Activated naive CD4-positive, alpha-beta T cell treated with anti-CD3 and anti-CD28 coated beads for 36 hours (primary cell): ENCODE data around the gene FREM2. TPM values are rescaled to one million over a fixed set of nuclear protein-coding genes. Genes with fewer than 3 reads are reported as not detected.

Experiments
- CTCF ChIA-PET: fragments of 350-600 bp; sonication (Branson Sonifier 250); formaldehyde crosslinking; loops from one replicate; lab custom pipeline; 2021; ENCODE audit warnings: antibody characterized with exemption; lab: Charles Lee
- DNase-seq: peaks from one replicate; pipeline ENCODE4 v3.0.0-alpha.2; 2020
- H3K27ac Mint-ChIP-seq: one replicate; pipeline ENCODE4 v1.8.0; 2021; ENCODE audit warnings: mild to moderate bottlenecking, mixed read lengths
- H3K27me3 Mint-ChIP-seq: one replicate; pipeline ENCODE4 v1.8.0; 2021; ENCODE audit warnings: low read depth, mixed read lengths
- H3K36me3 Mint-ChIP-seq: one replicate; pipeline ENCODE4 v1.8.0; 2021; ENCODE audit warnings: low read depth, mixed read lengths
- H3K4me1 Mint-ChIP-seq: one replicate; pipeline ENCODE4 v1.8.0; 2021; ENCODE audit warnings: low read depth, mixed read lengths
- H3K4me3 Mint-ChIP-seq: one replicate; pipeline ENCODE4 v1.8.0; 2021; ENCODE audit warnings: mild to moderate bottlenecking, moderate library complexity, mixed read lengths
- H3K9me3 Mint-ChIP-seq: one replicate; pipeline ENCODE4 v1.8.0; 2021; ENCODE audit warnings: mixed read lengths
- intact Hi-C: fragments of 100-400 bp; cut with micrococcal nuclease; formaldehyde crosslinking; loops from one replicate; pipeline ENCODE4 v1.15.1; 2023
- total RNA-seq, 2 experiments: library from RNA; stranded (reverse); gene quantifications; one replicate each; pipeline ENCODE4 v1.2.3, GENCODE V29; 2021

Gene FREM2
- total RNA-seq, 2 experiments from 2014 or later: not detected

DNA sequence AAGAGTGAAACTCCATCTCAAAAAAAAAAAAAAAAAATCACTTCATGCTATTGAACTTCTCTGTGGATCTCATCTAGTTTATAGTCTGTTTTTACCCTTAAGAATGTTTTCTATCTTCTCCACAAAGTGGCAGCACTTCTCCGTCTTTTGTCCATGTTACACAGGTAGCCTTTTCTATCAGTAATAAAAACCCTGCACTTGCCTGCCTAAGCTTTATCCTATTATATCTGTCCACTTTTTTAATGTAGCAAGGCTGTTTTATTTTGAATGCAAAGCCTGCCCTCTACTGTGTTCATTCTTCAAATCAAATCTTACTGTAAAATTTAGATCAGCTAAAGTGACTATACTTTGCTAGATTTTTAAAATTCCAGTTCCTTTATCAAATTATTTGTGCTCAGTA is 179.8 kb downstream of the FREM2 start:
- intact Hi-C loops: no loop called here
- H3K9me3 Mint-ChIP-seq: no peaks in the 10 kb centered on the region
- no peaks in the 10 kb centered on the region for H3K36me3 Mint-ChIP-seq
- no peaks in the 10 kb centered on the region for H3K4me1 Mint-ChIP-seq
- no peak overlapping the region for H3K27ac Mint-ChIP-seq
- H3K4me3 Mint-ChIP-seq: no peak overlapping the region
- DNase-seq: no peak
- CTCF ChIA-PET: interaction anchor here (0.7 to 1.0 kb wide), 2 partner anchors 10 to 71 kb away, joined by 3 to 6 read pairs; no protein-coding TSS in a partner anchor
- peaks cover 11% of the 10 kb centered on the region for H3K27me3 Mint-ChIP-seq

DNA sequence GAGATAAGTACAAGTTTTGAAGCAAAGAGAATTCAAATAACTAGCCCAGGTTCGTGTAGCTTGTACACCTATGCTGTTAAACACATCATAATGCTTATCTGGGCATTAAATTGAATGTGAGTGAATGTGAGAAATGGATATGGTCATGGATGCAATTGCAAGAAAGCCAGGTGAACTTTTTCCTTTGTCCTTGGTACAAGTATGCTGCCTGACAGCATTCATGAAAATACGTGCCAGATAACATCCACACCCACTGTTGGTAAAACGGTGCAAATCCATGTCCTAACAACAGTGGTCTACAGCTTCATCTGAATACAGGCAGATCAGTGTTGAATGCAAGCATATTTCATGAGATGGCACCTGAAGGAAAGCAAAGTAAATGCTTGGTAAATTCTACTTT is 181.5 kb downstream of the FREM2 start:
- CTCF ChIA-PET: no interaction called here
- Mint-ChIP-seq H3K27ac (no peak overlapping the region), H3K9me3 (no peaks in the 10 kb centered on the region), H3K27me3 (peaks cover 15% of the 10 kb centered on the region), H3K4me3 (no peak overlapping the region), H3K36me3 (no peaks in the 10 kb centered on the region), H3K4me1 (no peaks in the 10 kb centered on the region)
- intact Hi-C loops: no loop called here
- no peak for DNase-seq

DNA sequence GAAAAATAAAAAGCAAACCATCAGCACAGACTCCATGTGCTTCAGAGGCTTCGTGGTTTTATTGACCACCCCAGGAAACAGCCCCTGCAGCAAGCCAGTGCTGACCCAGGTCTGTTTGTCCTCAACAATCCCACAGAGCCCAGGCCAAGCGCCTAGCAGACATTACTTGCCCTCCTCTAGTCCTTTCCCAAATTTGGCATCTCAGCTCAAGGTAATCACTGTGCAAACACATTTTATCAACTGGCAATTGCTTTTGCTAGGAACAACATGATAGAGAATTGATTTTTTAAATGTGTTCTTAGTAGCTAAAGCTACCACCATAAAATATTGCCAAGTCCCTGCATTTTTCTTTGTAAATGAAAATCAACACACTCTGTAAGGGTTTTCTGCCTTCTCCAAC is 182.0 kb downstream of the FREM2 start:
- no peaks in the 10 kb centered on the region for H3K36me3 Mint-ChIP-seq
- intact Hi-C loops: no loop called here
- CTCF ChIA-PET: no interaction called here

DNA sequence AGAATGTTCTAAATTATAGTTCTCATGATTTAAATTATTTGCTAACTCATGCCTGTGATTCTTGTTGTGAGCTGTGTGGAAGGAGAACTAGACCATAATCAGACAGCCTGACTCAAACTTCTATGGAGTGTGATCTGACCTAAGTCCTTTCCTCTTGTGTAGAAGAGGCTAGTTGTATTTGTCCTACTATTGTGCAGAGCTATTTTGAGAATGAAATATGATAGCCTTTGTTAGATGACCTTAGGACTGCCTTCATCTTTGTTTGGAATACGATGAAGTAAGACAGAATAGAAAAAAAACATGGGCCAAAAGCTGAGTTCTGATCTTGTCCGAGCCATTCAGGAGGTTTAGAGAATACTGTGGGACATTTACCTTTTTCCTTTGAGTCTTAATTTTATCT is 184.4 kb downstream of the FREM2 start:
- H3K36me3 Mint-ChIP-seq: no peaks in the 10 kb centered on the region
- intact Hi-C loops: no loop called here
- CTCF ChIA-PET: interaction anchor here (1.7 kb wide), 1 partner anchor 8 kb away, joined by 4 read pairs; no protein-coding TSS in a partner anchor
- H3K4me3 Mint-ChIP-seq: no peak overlapping the region
- no peaks in the 10 kb centered on the region for H3K9me3 Mint-ChIP-seq
- no peak for DNase-seq
- no peaks in the 10 kb centered on the region for H3K4me1 Mint-ChIP-seq
- peaks cover 14% of the 10 kb centered on the region for H3K27me3 Mint-ChIP-seq
- no peak overlapping the region for H3K27ac Mint-ChIP-seq

More for the DNA sequence above, 182.0 kb downstream of the FREM2 start:
- Mint-ChIP-seq H3K4me1 (no peaks in the 10 kb centered on the region), H3K4me3 (no peak overlapping the region), H3K9me3 (no peaks in the 10 kb centered on the region), H3K27ac (no peak overlapping the region), H3K27me3 (peaks cover 17% of the 10 kb centered on the region)
- no peak for DNase-seq

DNA sequence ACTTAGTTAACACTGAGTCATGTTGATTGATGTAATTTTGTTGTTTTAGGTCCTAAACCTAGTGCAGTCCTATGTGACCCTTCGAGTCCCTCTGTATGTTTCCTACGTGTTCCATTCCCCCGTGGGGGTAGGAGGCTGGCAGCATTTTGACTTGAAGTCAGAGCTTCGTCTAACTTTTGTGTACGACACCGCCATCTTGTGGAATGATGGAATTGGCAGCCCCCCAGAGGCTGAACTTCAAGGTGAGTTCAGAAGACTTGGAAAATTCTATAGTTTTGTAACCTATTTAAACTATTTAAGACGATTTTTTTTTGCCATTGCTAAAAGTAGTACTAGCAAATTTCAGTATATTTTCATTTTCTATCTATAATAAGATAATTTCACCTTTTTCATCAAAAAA is 185.8 kb downstream of the FREM2 start:
- no peaks in the 10 kb centered on the region for H3K9me3 Mint-ChIP-seq
- H3K4me1 Mint-ChIP-seq: no peaks in the 10 kb centered on the region
- peaks cover 14% of the 10 kb centered on the region for H3K27me3 Mint-ChIP-seq
- intact Hi-C loops: loop anchor here (1.0 to 2.0 kb wide), 2 partner anchors 186 to 1764 kb away; no protein-coding TSS in a partner anchor
- no peaks in the 10 kb centered on the region for H3K36me3 Mint-ChIP-seq
- no peak overlapping the region for H3K27ac Mint-ChIP-seq
- H3K4me3 Mint-ChIP-seq: no peak overlapping the region
- CTCF ChIA-PET: interaction anchor here (0.7 to 2.3 kb wide), 3 partner anchors 9 to 31 kb away, joined by 3 to 11 read pairs (median 3); no protein-coding TSS in a partner anchor
- peak; percentile 66 for DNase-seq

DNA sequence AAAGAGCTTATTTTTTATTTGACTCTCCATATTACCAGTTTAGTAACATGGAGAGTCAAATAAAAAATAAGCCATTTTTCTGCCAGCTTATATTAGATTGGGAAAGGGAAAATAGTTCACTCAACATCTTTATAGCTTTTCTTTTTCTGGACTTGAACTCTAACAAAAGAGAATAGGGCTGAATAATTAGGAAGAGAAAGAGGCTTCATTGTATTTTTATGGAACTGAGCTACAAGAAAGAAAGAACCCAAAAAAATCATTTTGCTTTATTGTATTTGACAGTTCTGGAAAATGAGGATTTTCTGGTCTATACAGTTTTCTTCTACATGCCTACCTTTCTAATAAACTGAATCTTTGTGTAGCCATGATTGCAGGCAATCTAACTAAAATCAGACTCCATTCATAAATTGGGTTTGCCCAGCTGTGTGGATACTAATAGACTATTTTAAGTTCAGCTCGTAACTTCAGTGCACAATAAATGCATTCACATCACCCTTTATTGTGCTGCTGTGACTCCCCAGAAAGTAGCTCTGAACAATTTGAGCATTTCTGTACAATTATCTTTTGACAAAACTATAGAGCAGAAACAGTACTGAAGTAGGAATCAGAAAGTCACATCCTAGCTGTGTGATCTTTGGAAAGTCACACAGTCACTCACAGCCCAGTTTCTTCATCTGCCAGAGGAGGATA is 188.5 kb downstream of the FREM2 start:
- Mint-ChIP-seq H3K36me3 (no peaks in the 10 kb centered on the region), H3K4me1 (no peaks in the 10 kb centered on the region), H3K27me3 (peaks cover 14% of the 10 kb centered on the region), H3K9me3 (no peaks in the 10 kb centered on the region), H3K4me3 (no peak overlapping the region), H3K27ac (no peak overlapping the region)
- DNase-seq: no peak
- CTCF ChIA-PET: interaction anchor here (1.0 kb wide), 1 partner anchor 11 kb away, joined by 3 read pairs; no protein-coding TSS in a partner anchor
- intact Hi-C loops: no loop called here

DNA sequence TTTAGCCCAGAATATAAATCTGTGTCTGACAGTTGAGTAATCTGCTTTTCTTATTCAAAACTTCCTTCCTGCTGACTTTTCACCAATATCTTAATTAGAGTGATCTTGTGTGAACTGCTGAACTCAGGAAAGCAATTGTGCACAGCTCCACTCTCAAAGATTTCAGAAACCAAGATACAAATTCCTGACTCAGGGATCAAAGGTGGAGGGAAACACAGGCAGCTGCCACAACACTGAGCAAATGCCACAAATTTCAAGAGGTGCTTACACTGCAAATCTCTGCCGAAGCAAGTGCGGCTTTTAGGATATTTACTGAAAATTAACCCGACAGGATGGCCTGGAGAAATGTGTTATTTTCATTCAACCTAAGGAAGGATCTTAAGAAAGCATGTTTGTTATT is 192.4 kb downstream of the FREM2 start:
- Mint-ChIP-seq H3K36me3 (no peaks in the 10 kb centered on the region), H3K27me3 (peaks cover 13% of the 10 kb centered on the region), H3K4me3 (no peak overlapping the region), H3K9me3 (no peaks in the 10 kb centered on the region), H3K4me1 (no peaks in the 10 kb centered on the region), H3K27ac (no peak overlapping the region)
- intact Hi-C loops: no loop called here
- CTCF ChIA-PET: interaction anchor here (1.2 kb wide), 1 partner anchor 8 kb away, joined by 4 read pairs; no protein-coding TSS in a partner anchor
- no peak for DNase-seq

DNA sequence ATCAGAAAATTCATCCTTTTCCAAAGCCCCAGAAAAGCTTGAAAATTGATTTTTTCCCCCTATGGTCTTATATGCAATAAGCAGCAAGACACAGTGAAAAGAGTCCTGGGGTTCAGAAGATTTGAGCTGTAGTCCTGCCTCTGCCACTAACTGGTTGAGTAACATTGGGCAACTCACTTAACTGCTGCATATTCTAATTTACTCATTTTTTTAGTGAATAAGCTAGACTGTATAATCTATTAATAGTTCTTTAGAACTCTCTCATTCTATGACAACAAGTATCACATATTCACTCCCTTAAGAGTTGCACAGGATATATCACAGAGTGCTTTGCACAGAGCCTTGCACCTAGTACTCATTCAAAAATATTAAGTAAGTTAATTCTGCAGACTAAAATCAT is 192.9 kb downstream of the FREM2 start:
- intact Hi-C loops: no loop called here
- Mint-ChIP-seq H3K27ac (no peak overlapping the region), H3K36me3 (no peaks in the 10 kb centered on the region), H3K9me3 (no peaks in the 10 kb centered on the region), H3K27me3 (peaks cover 13% of the 10 kb centered on the region), H3K4me3 (no peak overlapping the region), H3K4me1 (no peaks in the 10 kb centered on the region)
- DNase-seq: no peak
- CTCF ChIA-PET: interaction anchor here (1.2 kb wide), 1 partner anchor 9 kb away, joined by 4 read pairs; no protein-coding TSS in a partner anchor

DNA sequence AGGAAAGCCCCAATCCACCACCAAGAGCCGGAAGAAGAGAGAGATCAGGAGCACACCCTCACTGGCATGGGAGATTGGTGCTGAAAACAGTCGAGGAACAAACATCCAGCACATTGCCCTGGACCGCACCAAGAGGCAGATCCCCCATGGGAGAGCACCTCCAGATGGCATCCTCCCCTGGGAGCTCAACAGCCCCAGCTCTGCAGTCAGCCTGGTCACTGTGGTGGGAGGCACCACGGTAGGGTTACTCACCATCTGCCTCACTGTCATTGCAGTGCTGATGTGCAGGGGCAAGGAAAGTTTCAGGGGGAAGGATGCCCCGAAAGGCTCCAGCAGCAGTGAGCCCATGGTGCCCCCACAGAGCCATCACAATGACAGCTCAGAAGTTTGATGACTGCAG is 193.5 kb downstream of the FREM2 start:
- H3K27me3 Mint-ChIP-seq: peaks cover 15% of the 10 kb centered on the region
- intact Hi-C loops: no loop called here
- no peaks in the 10 kb centered on the region for H3K36me3 Mint-ChIP-seq
- no peak for DNase-seq
- no peak overlapping the region for H3K4me3 Mint-ChIP-seq
- H3K4me1 Mint-ChIP-seq: no peaks in the 10 kb centered on the region
- H3K9me3 Mint-ChIP-seq: no peaks in the 10 kb centered on the region
- CTCF ChIA-PET: interaction anchor here (1.2 kb wide), 1 partner anchor 9 kb away, joined by 4 read pairs; no protein-coding TSS in a partner anchor
- H3K27ac Mint-ChIP-seq: no peak overlapping the region

DNA sequence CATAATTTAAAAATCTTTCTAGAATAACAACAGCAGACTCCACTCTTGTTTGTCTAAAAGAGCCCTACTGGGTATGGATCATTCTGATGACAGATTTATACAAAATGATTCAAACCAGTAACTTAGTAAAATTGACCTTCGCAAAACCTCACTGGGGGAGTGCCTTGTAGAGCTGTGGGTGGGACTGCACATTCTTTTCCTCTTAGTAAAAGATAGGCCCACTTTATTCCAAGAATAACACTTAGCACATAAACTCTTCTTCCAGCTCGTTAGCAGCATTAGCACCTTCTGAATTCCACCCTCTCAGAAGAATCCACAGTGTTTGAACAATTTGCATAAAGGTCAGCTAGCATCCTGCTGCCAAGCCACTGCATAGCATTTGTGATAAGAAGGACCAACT is 196.9 kb downstream of the FREM2 start:
- Mint-ChIP-seq H3K27ac (no peak overlapping the region), H3K9me3 (no peaks in the 10 kb centered on the region), H3K4me1 (no peaks in the 10 kb centered on the region), H3K4me3 (no peak overlapping the region), H3K36me3 (no peaks in the 10 kb centered on the region), H3K27me3 (peaks cover 26% of the 10 kb centered on the region)
- CTCF ChIA-PET: no interaction called here
- intact Hi-C loops: no loop called here
- no peak for DNase-seq

DNA sequence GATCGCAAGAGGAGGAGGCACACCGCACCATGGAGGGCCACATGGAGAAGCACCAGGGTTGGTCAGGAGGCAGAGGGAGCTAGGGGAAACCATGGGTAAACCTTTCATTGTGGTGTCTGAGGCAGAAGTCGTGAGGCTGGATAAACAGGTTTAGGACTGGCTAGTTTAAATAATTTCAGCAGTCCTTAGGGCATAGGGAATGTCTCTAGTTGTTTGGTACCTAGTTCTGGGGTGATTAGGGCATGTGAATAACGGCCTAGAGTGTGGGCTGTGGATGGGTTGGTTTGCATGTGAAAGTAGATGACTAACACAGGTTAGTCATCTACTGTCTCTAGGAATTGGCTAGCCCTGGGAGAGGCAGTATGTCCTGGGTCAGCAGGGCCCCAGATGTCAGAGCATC is 201.4 kb downstream of the FREM2 start:
- Mint-ChIP-seq H3K27me3 (peaks cover 24% of the 10 kb centered on the region), H3K27ac (no peak overlapping the region), H3K4me3 (no peak overlapping the region), H3K9me3 (no peaks in the 10 kb centered on the region), H3K4me1 (no peaks in the 10 kb centered on the region), H3K36me3 (no peaks in the 10 kb centered on the region)
- intact Hi-C loops: no loop called here
- CTCF ChIA-PET: no interaction called here
- DNase-seq: no peak

DNA sequence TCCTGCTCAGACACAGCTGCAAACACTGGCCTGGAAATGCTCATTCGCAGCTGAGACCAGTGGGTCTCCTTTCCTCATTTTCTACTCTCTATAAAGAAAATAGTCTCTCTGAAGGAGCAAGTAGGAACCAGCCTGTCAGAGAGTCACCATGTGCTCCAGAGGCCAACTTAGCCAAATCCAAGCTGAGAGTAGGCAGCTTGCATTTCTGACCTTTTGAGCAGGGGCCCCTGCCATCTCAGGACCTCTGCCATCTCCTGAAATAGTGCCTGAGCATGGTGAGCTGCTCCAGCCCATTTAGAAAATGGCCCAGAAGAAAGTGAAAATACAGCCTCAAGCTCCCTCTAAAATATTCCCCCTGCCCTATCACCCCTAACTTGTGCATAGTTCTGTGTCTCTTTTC is 208.2 kb downstream of the FREM2 start:
- no peaks in the 10 kb centered on the region for H3K9me3 Mint-ChIP-seq
- DNase-seq: no peak
- no peaks in the 10 kb centered on the region for H3K4me1 Mint-ChIP-seq
- no peaks in the 10 kb centered on the region for H3K36me3 Mint-ChIP-seq
- peaks cover 7% of the 10 kb centered on the region for H3K27me3 Mint-ChIP-seq
- no peak overlapping the region for H3K4me3 Mint-ChIP-seq
- no peak overlapping the region for H3K27ac Mint-ChIP-seq
- intact Hi-C loops: no loop called here
- CTCF ChIA-PET: no interaction called here

DNA sequence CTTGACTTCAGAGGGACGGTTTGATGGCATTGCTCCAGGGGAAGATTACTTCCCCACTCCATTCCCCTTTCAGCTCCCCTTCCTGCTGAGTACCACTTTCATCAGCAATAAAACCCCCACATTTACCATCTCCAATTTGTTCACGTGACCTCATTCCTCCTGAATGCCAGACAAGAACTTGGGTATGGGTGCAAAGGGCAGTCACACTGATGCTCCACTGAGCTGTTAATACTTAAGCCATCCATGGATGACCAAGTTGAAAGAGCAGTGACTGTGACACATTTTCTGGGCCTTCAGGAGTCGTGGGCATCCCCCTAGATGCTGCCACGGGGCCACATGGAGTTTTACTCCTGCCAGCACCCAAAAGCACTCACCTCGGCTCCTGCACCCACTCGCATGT is 210.6 kb downstream of the FREM2 start:
- Mint-ChIP-seq H3K4me3 (no peak overlapping the region), H3K27me3 (peaks cover 6% of the 10 kb centered on the region), H3K9me3 (no peaks in the 10 kb centered on the region), H3K36me3 (no peaks in the 10 kb centered on the region), H3K4me1 (no peaks in the 10 kb centered on the region), H3K27ac (no peak overlapping the region)
- intact Hi-C loops: no loop called here
- CTCF ChIA-PET: interaction anchor here (0.9 kb wide), 1 partner anchor 14 kb away, joined by 3 read pairs; no protein-coding TSS in a partner anchor
- no peak for DNase-seq
